Measurements from ENCODE around the gene RNF103. TPM values are rescaled to one million over a fixed set of nuclear protein-coding genes. Genes with fewer than 3 reads are reported as not detected.

RNF103 gene
- total and polyA plus RNA-seq, 2 of the 13 experiments (the other 11 are each of a cell fraction or from before 2014, with no cell fraction given): 19.8 to 21.1 TPM

GRCh38 chr2:86563650-86564061 is 60.0 kb downstream of the RNF103 start (continued):
- no peak for TF ChIP-seq NFATC3 (CRISPR knock-in tag; IDR thresholded peaks at IDR 0.05)
- TF ChIP-seq, protein P1, sequence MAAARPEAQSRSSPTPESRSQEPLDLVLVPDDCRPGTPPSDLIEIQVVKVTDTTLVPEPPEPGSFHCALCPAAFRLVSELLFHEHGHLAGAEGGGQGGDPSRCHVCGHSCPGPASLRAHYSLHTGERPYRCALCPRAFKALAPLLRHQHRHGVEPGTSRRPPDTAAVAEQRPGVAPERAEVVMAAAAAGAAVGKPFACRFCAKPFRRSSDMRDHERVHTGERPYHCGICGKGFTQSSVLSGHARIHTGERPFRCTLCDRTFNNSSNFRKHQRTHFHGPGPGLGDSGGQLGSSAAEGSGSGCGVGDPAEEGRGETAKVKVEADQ (CRISPR knock-in tag; IDR thresholded peaks at IDR 0.05; ENCODE audit: borderline replicate concordance): no peak
- TF ChIP-seq MYPOP (CRISPR knock-in tag; IDR thresholded peaks at IDR 0.05): no peak
- no peak for TF ChIP-seq GATAD1 (CRISPR knock-in tag; IDR thresholded peaks at IDR 0.05)
- TF ChIP-seq, protein P2, sequence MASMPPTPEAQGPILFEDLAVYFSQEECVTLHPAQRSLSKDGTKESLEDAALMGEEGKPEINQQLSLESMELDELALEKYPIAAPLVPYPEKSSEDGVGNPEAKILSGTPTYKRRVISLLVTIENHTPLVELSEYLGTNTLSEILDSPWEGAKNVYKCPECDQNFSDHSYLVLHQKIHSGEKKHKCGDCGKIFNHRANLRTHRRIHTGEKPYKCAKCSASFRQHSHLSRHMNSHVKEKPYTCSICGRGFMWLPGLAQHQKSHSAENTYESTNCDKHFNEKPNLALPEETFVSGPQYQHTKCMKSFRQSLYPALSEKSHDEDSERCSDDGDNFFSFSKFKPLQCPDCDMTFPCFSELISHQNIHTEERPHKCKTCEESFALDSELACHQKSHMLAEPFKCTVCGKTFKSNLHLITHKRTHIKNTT (CRISPR knock-in tag; IDR thresholded peaks at IDR 0.05): no peak
- 0 out of 2 replicates have a peak, but pooled peaks have one; percentile 43 for TF ChIP-seq ZNF12 (CRISPR knock-in tag; IDR thresholded peaks at IDR 0.05)
- TF ChIP-seq, protein P3, sequence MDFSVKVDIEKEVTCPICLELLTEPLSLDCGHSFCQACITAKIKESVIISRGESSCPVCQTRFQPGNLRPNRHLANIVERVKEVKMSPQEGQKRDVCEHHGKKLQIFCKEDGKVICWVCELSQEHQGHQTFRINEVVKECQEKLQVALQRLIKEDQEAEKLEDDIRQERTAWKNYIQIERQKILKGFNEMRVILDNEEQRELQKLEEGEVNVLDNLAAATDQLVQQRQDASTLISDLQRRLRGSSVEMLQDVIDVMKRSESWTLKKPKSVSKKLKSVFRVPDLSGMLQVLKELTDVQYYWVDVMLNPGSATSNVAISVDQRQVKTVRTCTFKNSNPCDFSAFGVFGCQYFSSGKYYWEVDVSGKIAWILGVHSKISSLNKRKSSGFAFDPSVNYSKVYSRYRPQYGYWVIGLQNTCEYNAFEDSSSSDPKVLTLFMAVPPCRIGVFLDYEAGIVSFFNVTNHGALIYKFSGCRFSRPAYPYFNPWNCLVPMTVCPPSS (IDR thresholded peaks at IDR 0.05): no peak
- no peak for TF ChIP-seq HMGXB4 (CRISPR knock-in tag; IDR thresholded peaks at IDR 0.05; ENCODE audit: borderline replicate concordance in 1 of 2, low read depth in 1 of 2)
- TF ChIP-seq ZNF564 (CRISPR knock-in tag; IDR thresholded peaks at IDR 0.05): no peak
- no peak for TF ChIP-seq ZNF562 (CRISPR knock-in tag; IDR thresholded peaks at IDR 0.05; ENCODE audit: borderline replicate concordance)
- no peak for TF ChIP-seq ZNF337 (CRISPR knock-in tag; IDR thresholded peaks at IDR 0.05; ENCODE audit: borderline replicate concordance, low read depth)
- TF ChIP-seq ATF1 (CRISPR knock-in tag; IDR thresholded peaks at IDR 0.05): no peak
- TF ChIP-seq SMYD3 (CRISPR knock-in tag; IDR thresholded peaks at IDR 0.05): 0 out of 2 replicates have a peak, but pooled peaks have one; percentile 4
- no peak for TF ChIP-seq MEF2D (CRISPR knock-in tag; IDR thresholded peaks at IDR 0.05)
- TF ChIP-seq SP140L (CRISPR knock-in tag; IDR thresholded peaks at IDR 0.05; ENCODE audit: borderline replicate concordance): no peak
- TF ChIP-seq ZZZ3 (CRISPR knock-in tag; IDR thresholded peaks at IDR 0.05; ENCODE audit: borderline replicate concordance): no peak
- TF ChIP-seq DPF2 (CRISPR knock-in tag; IDR thresholded peaks at IDR 0.05; ENCODE audit: borderline replicate concordance, low read depth): 0 out of 2 replicates have a peak, but pooled peaks have one; percentile 26
- TF ChIP-seq ZNF275 (CRISPR knock-in tag; IDR thresholded peaks at IDR 0.05; ENCODE audit: borderline replicate concordance): no peak
- TF ChIP-seq, protein P4, sequence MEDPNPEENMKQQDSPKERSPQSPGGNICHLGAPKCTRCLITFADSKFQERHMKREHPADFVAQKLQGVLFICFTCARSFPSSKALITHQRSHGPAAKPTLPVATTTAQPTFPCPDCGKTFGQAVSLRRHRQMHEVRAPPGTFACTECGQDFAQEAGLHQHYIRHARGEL (CRISPR knock-in tag; IDR thresholded peaks at IDR 0.05): no peak; the same call in 1 of the 2 replicates
- no peak for TF ChIP-seq ZNF713 (CRISPR knock-in tag; IDR thresholded peaks at IDR 0.05)
- TF ChIP-seq ZNF24 (IDR thresholded peaks at IDR 0.05): no peak
- TF ChIP-seq MED8 (CRISPR knock-in tag; IDR thresholded peaks at IDR 0.05; ENCODE audit: insufficient replicate concordance): no peak
- no peak for TF ChIP-seq MTF1 (CRISPR knock-in tag; IDR thresholded peaks at IDR 0.05)

Measured in HepG2 (cell line).